CD4-positive, alpha-beta T cell treated with Interferon gamma for 1 hour (primary cell): ENCODE results near the gene NOS1AP.
"Not testable (repeated sequence)": the region's sequence is repeated elsewhere in the genome, so short reads cannot be mapped to it uniquely, and the experiment has no call there.

Source experiments
- DNase-seq: peaks from one replicate; pipeline ENCODE4 v3.0.0-alpha.2; 2020

The NOS1AP gene

DNA sequence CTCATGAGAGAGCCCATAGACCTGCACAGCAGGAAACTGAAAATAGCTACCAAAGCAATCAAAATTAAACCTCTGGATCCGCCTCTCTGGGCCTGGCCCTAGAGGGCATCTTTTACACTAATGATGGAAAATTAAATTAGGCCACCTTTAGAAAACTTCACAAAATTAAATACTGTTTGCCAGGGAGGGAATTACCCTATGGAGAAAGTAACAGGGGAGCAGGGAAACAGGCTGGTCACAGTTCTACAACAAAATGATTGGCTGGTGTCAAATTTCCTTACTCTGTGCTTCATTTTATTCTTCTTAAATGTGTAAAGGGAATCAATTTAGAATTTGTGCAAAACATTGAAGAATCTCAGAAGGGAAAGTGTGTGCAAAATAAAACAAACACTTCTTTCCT is 244.7 kb downstream of the NOS1AP start:
- DNase-seq = no peak

DNA sequence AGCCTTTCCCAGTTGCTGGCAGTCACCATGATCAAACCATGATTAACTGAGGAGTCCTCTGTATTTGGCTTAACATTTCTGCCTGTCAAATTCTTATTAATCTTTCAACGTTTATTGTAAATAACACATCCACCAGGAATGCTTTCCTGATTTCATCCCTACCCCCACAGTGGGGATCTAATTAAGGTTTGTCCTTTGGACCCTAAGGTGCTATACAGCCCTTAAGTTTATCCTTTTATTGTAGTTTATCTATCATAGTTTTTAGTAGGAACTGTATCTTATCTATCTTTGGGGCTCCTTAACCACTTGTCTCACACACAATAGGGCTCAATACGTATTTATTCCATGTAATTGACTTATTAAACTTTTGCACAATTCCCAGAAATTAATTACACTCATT is 246.2 kb downstream of the NOS1AP start:
- DNase-seq = no peak

DNA sequence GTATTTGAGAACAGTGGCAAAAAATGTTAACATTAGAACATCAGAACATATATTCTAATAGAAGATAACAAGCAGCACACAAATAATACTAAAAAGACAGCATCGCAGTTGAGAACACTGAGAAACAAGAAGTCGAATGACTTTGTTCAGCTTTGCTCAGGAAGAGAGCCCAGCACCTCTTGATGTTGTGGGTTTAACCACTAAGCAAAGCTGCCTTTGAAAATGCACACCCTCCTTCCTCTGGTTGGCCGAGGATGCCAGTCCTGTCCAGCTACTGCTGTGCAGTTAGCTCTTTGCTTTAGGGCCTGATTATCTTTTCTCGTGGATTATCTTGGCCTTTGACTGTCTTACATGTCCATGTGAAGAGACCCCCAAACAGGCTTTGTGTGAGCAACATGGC is 246.7 kb downstream of the NOS1AP start:
- DNase-seq = no peak

DNA sequence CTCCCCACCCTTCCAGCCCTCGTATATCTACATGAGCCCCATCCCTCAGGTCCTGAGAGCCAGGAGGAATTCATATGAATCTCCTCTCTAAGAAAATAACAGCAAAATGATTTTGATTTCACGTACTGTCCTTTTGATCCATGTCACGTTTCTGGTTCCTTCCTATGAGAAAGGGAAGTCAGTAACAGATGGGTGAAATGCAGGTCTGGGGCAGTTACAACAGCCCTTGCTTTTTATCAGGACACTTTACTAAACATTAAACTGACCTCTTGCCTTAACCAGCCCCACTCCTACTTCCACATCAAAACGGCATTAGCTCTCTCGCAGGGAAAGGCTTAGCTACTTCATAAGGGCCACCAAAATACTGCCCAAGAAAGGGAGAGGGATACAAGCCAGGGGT is 248.1 kb downstream of the NOS1AP start:
- DNase-seq = no peak

DNA sequence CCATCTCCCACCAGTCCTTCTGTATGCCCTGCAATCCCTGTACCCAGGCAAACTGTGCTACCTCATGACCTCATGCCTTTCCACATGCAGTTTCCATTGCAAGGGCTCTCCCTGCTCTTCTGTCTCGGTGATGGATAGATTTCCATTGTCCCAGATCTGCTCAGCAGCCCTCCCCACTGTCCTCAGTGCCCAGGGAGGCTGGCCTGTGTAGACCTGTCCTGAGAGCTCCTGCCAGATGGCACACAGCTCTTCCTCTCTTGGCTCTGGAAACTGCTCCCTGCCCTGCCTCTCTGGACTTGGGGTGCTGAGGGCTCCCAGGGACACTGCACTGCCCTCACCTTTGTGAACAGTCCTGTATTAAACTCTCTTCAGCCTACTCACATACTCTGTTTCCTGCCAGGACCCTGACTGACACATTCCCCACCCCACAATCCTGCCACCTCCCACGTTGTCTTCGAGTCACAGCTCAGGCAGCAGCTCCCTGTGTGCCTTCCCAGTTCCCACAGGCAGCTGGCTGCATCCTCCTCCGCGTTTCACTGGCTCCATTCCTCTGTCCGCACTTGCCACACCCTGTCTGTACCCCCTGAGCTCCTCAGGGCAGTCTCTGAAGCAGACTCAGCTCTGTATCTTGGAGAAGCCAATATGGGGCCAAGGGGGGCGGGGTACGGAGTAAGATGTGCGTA is 250.1 kb downstream of the NOS1AP start:
- DNase-seq = no peak

DNA sequence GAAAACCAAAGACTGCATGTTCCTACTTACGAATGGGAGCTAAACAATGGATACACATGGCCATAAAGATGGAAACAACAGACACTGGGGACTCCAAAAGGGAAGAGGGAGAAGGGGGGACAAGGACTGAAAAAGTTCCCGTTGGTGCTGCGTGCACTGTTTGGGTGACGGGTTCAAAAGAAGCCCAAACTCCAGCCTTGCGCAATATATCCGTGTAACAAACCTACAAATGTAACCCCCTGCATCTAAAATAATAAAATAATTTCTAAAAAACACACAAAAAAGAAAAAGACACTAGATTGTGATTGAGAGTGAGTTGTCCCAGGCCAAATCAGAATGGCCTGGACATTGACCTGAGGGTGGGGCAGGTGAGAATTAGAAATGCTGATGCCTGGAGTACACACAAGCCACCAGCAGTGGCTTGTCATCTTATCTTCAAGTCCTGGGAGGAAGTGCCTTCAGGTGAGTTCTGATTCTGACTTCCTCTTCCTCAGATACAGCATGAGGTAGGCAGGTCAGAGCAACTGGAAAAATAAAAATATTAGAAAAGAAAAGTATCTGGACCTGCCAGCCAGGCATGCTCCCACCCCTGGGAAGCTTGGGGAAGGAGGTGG is 252.4 kb downstream of the NOS1AP start:
- no peak for DNase-seq

DNA sequence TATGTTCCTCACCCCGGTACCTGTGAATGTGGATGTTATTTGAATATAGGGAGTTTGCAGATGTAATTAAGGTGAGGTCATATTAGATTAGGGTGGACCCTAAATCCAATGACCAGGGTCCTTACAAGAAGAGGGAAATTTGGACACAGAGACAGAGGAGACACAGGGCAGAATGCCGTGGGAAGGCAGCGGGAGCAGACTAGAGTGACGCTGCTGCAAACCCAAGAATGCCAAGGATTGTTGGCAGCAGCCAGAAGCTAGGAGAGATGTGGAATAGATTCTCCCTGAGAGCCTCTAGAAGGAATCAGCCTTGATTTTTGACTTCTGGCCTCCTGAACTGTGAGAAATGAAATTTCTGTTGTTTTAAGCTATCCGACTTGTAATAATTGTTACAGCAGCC is 253.5 kb downstream of the NOS1AP start:
- no peak for DNase-seq

DNA sequence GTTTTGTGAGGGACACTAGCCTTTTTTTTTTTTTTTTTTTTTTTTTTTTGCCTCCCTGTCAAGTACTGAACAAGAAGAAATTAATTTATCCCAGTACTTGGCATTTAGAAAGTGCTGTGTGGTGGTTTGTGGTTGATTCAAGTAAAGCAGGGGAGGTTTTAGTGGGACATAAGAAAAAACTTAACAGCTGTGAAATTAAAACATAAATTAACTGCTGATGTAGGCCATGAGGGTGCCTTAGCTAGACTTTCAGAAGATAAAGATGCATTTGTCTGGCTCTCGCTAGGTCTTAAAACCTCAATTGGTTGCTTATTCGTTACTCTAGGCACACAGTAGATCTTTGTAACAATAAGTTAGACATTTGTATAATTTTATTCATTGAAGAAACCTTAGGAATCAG is 254.9 kb downstream of the NOS1AP start:
- DNase-seq = no peak

DNA sequence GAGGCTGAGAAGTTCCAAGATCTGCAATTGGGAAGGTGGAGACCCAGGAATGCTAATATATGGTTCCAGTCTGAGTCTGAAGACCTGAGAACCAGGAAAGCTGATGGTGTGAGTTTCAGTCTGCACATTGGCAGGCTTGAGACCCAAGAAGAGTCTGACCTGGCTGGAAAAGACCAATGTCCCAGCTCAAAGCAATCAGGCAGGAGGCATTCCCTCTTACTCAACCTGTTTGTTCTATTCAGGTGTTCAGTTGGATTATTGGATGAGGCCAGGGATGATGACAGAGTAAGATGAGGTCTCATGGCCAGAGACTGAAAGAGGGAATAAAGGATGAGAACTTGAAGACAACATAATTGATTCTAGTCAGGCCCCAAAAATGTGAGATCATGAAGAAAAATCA is 257.1 kb downstream of the NOS1AP start:
- DNase-seq = no peak

DNA sequence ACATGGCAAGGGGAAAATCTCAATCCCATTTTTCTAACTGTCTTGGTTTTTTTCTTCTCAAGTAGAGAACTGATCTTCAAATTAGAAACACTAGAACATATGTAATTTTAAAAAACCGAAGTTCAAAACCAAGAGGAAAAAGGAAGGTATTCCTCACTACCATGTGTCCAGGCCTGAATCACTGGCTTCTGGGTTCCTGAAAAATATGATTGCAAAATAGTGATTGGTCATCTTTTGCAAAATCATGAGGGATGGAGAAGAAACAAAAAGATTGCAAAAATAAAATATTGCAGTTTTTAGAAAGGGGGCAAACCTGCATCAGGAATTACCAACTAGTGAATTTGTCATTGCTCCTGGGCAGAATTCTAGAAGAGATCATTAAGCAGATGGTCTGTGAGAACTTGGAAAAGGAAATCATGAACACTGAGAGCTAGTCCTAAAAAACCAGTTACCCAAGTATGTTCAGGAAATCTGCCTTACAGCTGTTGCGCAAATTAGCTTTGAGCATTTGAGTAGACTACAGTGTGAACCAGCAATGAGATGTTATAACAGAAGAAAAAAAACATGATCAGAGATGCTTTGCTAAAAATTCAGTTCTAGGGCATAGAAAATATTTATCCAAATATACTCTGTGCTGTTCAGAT is 257.8 kb downstream of the NOS1AP start:
- DNase-seq = no peak

DNA sequence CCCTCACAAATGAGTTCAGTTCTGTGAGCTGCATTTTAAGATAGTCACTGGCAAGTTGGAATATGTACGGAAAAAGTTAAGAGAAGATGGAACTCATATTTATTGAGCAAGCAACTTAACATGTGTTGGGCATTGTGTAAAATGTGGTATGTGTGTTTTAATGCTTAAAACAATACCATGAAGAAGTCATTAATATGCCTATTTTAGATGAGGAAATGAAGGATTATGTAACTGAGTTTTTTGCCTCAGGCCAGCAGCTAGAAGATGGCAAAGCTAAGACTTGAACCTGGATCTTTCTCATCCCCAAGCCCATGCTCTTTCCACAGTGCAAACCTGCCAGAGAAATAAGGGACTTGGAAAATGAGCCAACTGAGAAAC is 258.3 kb downstream of the NOS1AP start:
- DNase-seq = no peak

DNA sequence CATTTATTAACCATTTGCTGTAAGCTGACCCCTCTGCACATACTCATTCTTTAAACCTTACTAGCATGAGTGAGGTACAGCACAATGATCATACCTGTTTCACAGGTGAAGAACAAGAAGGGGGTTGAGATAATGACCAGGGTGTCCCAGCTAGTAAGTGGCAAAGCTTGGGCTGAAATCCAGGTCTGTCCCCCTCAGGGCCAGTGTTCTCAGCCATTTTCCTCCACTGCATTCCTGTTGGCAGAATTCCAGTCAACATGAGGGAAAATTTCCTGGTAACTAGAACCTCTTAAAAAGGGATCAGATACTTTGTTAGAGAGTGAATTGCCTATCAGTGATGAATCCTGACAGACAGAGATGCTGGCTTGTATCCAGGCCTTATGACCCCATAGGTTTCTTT is 259.0 kb downstream of the NOS1AP start:
- no peak for DNase-seq

DNA sequence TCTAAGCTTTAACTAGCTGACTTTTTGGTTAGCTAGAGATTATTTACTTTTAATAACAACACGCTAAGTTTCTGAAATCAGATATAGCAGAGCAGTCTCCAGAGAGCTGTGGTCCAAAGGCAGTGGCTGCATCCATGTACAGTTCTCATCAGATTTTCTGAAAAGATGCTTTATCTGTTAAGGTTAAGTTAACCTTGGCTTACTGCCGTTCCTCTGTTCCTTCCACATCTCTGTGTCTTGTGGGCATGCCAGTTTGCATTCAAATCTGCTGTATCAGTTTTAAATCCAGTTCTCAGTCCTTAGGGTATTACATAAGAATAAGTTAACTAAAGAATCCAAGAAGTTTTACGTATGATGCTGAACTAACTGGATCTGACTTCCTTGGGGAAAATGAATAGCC is 260.3 kb downstream of the NOS1AP start:
- no peak for DNase-seq

DNA sequence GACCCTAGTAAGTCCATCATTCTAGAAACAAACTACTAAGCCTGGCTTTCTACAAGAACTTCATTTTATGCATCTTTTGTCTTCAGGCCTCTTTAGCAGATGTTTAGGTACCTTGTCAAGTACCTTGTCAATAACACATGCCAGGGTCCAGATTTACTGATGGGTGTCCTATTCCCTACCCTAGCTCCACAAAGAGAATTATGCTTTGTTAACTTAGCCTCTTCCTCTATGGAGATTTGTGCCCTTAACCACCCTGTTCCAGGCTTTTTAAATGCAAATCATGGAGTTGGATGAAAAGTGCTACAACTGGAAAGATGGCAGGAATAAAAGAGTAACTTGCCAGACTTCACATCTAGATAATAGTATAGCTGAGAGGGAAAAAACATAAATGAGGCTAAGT is 264.5 kb downstream of the NOS1AP start:
- no peak for DNase-seq

DNA sequence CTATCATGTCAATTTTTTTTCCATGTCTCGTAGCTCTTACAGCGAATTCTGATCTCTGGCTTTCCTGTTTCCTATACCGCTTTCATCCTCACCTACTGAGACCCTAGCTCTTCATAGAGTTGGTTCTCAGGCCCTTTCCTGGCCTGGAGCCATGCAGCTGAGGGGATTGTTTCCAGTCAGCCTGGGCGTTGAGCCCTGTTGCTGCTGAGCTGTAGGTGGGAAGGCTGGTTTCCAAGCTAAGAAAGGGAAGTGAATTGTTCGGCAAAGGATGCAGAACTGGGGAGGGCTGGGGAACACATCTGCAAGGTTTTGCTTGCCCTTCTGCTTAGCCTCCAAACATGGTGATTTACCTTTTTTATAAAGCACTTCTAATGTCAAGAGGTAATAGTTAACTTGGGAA is 265.6 kb downstream of the NOS1AP start:
- DNase-seq = no peak

DNA sequence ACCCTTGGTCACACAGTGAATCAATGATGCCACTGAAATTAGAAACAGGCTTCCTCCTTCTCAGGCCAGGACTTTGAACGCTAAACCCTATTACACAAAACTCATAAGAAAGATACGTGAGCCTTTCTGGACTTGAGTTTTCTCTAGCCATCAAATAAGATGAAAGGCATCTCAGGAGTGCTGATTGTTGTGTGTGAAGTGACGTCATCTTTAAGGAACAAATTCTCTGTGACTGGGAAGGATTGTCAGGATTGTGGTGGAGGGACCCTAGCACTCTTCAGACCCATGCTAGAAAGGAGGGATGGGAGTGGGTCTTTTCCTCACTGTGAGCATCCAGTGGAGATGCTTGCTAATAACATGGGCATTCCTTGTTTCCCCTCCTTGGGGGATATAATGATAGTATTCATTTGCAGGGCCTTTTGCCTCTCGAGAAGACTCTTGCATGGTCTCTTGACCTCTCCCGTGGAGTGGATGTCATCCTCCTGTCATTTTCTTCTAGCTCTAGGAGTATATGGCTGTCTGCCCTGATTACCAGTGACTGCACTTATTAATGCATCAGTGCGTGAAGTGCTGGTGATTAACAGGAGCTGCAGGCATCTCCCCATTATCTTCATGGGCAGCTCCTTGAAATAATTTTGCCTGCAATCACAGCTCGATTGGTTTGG is 267.3 kb downstream of the NOS1AP start:
- DNase-seq = no peak

DNA sequence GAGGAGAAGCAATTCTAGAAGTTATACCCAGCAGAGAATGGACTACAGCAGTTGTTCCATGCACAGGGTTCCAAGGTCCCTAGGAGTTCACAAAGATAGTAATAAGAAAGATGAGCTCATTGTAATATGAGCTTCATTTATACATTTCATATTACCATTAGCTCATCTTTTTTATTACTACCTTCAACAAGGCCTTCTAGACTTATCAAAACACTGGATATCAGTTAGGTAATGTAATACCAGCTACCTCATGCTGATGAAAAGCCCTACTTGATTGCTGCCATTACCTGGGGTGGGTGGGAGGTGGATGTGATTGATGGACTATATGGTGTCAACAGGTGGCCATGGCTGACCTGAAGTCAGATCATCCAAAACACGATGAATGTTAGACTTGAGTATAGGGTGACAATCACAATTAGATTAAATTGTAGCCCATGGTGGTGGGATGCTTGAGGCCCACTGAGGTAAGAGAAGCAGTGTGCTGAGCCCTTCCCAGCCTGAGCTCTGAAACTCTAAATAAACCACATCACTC is 273.0 kb downstream of the NOS1AP start:
- DNase-seq = no peak

DNA sequence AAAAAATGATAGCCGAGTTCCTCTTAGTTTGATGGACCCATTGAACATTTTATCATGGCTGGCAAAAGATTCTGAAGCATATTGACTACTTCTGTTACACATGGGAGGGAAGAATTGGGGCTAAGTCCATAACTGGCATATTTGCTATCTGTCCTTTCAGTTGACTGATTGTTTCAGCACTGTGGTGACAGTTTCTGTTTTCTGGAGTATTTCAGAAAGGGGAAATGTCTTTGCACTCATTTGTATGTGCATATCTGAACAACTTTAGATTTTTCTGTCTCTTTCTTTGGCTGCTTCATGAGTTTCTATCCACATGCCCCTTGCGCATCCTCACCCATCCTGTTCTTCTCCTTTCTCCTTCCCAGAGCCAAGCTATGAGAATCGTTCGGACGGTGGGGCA is 274.0 kb downstream of the NOS1AP start:
- DNase-seq = no peak

DNA sequence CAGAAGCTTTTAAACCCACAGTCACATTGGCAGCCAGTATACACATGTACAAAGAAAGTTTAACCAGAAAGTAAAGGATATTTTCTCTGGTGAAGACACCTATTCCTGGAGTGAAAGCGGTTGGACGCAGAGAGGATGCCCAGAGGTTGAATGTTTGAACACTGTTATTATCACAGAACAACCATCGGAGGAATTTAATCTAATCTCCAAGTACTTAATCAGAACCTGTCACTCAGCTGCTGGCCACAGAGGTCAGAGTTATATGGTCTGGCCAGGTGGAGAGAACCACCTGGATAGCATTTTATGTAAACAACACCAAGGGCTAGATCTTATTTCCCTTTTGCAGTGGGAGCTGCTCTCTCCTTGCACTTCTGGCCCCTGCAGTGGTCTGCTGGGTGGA is 277.8 kb downstream of the NOS1AP start:
- no peak for DNase-seq

DNA sequence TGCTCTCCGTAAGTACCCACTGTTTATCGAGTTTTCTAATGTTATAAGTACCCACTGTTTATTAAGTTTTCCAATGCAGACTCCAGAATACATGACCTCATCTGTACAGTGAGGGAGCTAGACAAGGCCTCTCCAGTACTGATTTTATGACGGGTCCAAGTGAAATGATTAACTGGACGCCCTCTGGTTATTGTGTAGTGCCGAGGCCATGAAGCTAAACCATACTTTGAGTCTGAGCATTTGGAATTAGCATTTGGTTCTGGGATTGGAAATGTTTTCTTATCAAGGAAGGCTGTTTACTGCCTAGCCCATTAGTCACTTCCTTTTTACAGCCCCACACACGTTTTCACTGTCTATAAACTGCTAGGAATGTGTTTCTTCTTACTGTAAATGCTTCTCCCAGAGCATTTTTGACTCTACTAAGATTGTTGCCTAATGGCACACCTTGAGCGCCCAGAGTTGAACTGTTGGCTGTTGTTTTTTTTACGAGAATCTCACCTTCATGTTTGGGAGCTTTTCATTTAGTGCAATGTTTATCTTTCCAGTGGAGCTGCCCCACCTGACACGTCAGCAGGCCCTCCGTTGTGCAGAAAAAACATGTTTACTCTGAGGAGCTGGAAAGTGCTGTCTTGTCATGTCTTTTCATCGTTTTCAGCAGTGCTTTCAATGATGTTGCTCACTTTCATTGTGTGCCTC is 280.3 kb downstream of the NOS1AP start:
- DNase-seq = no peak

DNA sequence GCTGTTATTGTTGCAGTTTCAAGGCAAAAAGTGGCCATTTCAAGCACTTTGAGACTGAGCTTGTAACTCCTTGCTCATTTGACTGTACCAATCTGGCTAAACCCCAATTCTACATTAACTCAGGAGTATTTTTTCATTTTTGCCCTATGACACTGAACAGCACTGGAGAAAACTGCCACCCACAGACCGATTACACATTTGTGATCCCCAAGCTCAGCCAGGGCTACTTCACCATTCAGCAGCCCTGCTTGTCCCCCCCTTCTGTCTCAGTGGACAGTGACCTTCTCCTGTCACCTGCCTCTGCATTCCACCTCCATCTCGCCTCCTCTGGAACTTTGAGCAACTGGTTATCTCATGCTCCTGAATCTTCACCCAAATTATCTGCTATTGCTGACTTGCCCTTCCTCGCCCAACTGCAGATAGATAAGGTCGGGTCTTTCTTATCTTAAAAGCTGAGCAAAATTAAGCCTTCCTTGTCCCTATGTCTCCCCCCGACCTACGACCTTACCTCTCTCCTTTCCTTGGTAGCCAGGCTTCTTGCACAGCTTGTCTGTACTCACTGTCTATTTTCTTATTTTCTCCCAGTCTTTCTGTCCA is 281.9 kb downstream of the NOS1AP start:
- DNase-seq = no peak

DNA sequence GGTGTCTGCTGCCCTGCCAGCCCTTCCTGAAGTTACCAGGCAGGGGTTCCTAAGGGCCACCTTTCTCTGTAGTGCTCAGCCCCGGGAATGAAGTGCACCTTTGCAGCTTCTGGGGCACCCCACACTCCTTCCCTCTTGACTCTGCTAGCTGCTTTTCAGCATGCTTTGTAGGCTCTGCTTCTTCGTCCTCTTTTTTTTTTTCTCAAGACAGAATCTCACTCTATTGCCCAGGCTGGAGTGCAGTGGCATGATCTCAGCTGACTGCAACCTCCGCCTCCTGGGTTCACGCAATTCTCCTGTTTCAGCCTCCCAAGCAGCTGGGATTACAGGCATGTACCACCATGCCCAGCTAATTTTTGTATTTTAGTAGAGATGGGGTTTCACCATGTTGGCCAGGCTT is 282.4 kb downstream of the NOS1AP start:
- not testable (repeated sequence) for DNase-seq

DNA sequence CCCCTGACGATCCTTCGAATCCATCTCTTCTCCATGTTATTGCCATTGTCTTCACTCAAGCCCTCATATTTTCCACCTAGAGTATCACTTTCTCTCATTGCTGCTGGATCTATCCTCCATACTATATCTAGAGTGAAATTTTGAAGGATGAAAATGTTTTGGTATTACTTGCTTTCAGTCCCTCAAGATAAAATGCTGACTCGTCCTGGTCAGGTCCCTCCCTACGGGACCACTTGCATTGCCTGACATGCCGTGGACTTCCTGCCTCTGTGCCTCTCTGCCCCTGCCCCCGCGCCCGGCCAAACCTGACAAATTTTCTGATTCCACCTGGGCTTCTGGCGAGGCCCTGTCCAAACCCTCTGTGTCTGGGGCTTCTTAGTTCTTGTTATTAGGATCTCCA is 283.6 kb downstream of the NOS1AP start:
- DNase-seq = no peak
